ENCODE measurements around the gene SH3RF3.

Gene SH3RF3

GRCh38 chr2:109387221-109387735 is 258.3 kb downstream of the SH3RF3 start:
- Histone ChIP-seq H3K4me3 (ENCODE audit: severe bottlenecking) (no peak overlapping the region), H3K36me3 (ENCODE audit: low read depth) (no peaks in the 10 kb centered on the region), H3K27ac (ENCODE audit: poor library complexity, severe bottlenecking) (no peak overlapping the region), H3K27me3 (ENCODE audit: insufficient read depth, poor library complexity, severe bottlenecking) (no peaks in the 10 kb centered on the region), H3K4me1 (ENCODE audit: insufficient read depth, poor library complexity, severe bottlenecking) (no peaks in the 10 kb centered on the region), H3K9me3 (ENCODE audit: severe bottlenecking) (no peaks in the 10 kb centered on the region)
- no peak for ATAC-seq (ENCODE audit: low read depth)
- no peak for TF ChIP-seq CTCF (IDR thresholded peaks at IDR 0.05; ENCODE audit: poor library complexity, severe bottlenecking)
- peak; percentile 37 for DNase-seq (ENCODE audit: low spot score)

GRCh38 chr2:109387778-109388469 is 258.9 kb downstream of the SH3RF3 start:
- ATAC-seq (ENCODE audit: low read depth) (no peak), DNase-seq (ENCODE audit: low spot score) (no peak)
- no peaks in the 10 kb centered on the region for H3K27me3 ChIP-seq (ENCODE audit: insufficient read depth, poor library complexity, severe bottlenecking)
- TF ChIP-seq CTCF (IDR thresholded peaks at IDR 0.05; ENCODE audit: poor library complexity, severe bottlenecking) = no peak
- H3K27ac ChIP-seq (ENCODE audit: poor library complexity, severe bottlenecking) = no peak overlapping the region
- H3K4me3 ChIP-seq (ENCODE audit: severe bottlenecking) = no peak overlapping the region
- no peaks in the 10 kb centered on the region for H3K9me3 ChIP-seq (ENCODE audit: severe bottlenecking)
- H3K36me3 ChIP-seq (ENCODE audit: low read depth) = no peaks in the 10 kb centered on the region
- no peaks in the 10 kb centered on the region for H3K4me1 ChIP-seq (ENCODE audit: insufficient read depth, poor library complexity, severe bottlenecking)

DNA sequence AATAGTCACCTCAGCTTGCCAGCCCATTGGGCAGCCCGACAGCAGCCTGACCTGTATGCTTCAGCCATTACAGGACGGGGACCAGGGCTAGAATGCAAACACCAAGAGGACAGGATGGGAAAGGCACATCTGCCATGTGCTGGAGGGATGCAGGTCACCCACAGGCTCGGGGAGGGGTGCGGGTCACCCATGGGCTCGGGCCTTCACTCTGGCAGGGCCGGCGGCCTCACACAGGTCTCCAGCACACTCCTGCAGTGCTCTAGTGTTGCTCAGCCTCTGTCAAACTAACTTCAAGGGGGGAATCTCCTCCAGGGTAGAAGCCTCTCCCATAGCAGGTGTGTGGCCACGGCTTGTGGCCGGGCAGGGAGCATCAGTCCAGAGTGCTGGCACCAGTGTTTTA is 262.2 kb downstream of the SH3RF3 start:
- Histone ChIP-seq H3K9me3 (ENCODE audit: severe bottlenecking) (no peaks in the 10 kb centered on the region), H3K4me3 (ENCODE audit: severe bottlenecking) (no peak overlapping the region), H3K27ac (ENCODE audit: poor library complexity, severe bottlenecking) (no peak overlapping the region), H3K27me3 (ENCODE audit: insufficient read depth, poor library complexity, severe bottlenecking) (no peaks in the 10 kb centered on the region), H3K36me3 (ENCODE audit: low read depth) (no peaks in the 10 kb centered on the region), H3K4me1 (ENCODE audit: insufficient read depth, poor library complexity, severe bottlenecking) (no peaks in the 10 kb centered on the region)
- DNase-seq (ENCODE audit: low spot score) = no peak
- TF ChIP-seq CTCF (IDR thresholded peaks at IDR 0.05; ENCODE audit: poor library complexity, severe bottlenecking) = no peak
- no peak for ATAC-seq (ENCODE audit: low read depth)

GRCh38 chr2:109392140-109392539 is 263.1 kb downstream of the SH3RF3 start:
- Histone ChIP-seq H3K36me3 (ENCODE audit: low read depth) (no peaks in the 10 kb centered on the region), H3K27ac (ENCODE audit: poor library complexity, severe bottlenecking) (no peak overlapping the region), H3K4me3 (ENCODE audit: severe bottlenecking) (no peak overlapping the region), H3K27me3 (ENCODE audit: insufficient read depth, poor library complexity, severe bottlenecking) (no peaks in the 10 kb centered on the region), H3K9me3 (ENCODE audit: severe bottlenecking) (no peaks in the 10 kb centered on the region), H3K4me1 (ENCODE audit: insufficient read depth, poor library complexity, severe bottlenecking) (no peaks in the 10 kb centered on the region)
- ATAC-seq (ENCODE audit: low read depth) (no peak), DNase-seq (ENCODE audit: low spot score) (no peak)
- no peak for TF ChIP-seq CTCF (IDR thresholded peaks at IDR 0.05; ENCODE audit: poor library complexity, severe bottlenecking)

Data from RWPE2 (cell line).